Gastroesophageal sphincter (tissue), 4 donors: ENCODE measurements around the gene PTDSS2. TPM values are rescaled to one million over a fixed set of nuclear protein-coding genes. Genes with fewer than 3 reads are reported as not detected.

Experiments used
- ATAC-seq: fragments of 150-250 bp; one replicate; pipeline ENCODE4 v1.9.1; 2016; ENCODE audit warnings: mild to moderate bottlenecking, moderate library complexity
- H3K27ac ChIP-seq, 4 donors: fragments of 200-600 bp; sonication (generic) in 3 of 4; 1 replicate in 3 of 4; 2 replicates in 1 of 4; pipeline ENCODE4 v1.5.1; 2016 to 2019
- H3K27me3 ChIP-seq: fragments of 200-600 bp; sonication (generic); one replicate; pipeline ENCODE4 v1.5.1; 2019
- H3K36me3 ChIP-seq, 2 donors: fragments of 200-600 bp; sonication (generic); one replicate each; pipeline ENCODE4 v1.5.1; 2019; ENCODE audit warnings: control low read depth in 1 of 2
- H3K4me1 ChIP-seq, 3 donors: fragments of 200-600 bp; sonication (generic); 1 replicate in 2 of 3; 2 replicates in 1 of 3; pipeline ENCODE4 v1.5.1; 2016 to 2019; ENCODE audit warnings: control low read depth in 2 of 3
- H3K4me3 ChIP-seq, 2 donors: fragments of 200-600 bp; sonication (generic); one replicate each; pipeline ENCODE4 v1.5.1; 2019; ENCODE audit warnings: mild to moderate bottlenecking in 1 of 2, moderate library complexity in 1 of 2
- H3K9me3 ChIP-seq, 3 donors: fragments of 200-600 bp; sonication (generic); one replicate each; pipeline ENCODE4 v1.5.1; 2017 to 2019; ENCODE audit warnings: control low read depth in 2 of 3
- EP300 ChIP-seq: sonication (generic); formaldehyde crosslinking; IDR thresholded peaks from one replicate; pipeline ENCODE4 v1.6.1; 2017; ENCODE audit warnings: antibody characterized with exemption, mild to moderate bottlenecking
- POLR2A ChIP-seq, 2 donors: fragments of 450-650 bp; IDR thresholded peaks; one replicate each; pipeline ENCODE4 v1.6.1; 2017; ENCODE audit warnings: antibody characterized with exemption in 2 of 2, mild to moderate bottlenecking in 2 of 2, moderate library complexity in 1 of 2
- POLR2AphosphoS5 ChIP-seq: sonication (generic); formaldehyde crosslinking; IDR thresholded peaks from one replicate; pipeline ENCODE4 v1.6.1; 2017; ENCODE audit warnings: antibody characterized with exemption
- WGBS, 2 donors: methylation state at CpG; one replicate each; pipeline ENCODE4 v1.1.5; 2018; ENCODE audit warnings: low coverage in 1 of 2; 5-methylcytosine and 5-hydroxymethylcytosine counted together
- total RNA-seq, 4 donors: library from RNA; depleted of rRNA; stranded (reverse); fragments of >200 nt; gene quantifications; one replicate each; pipeline ENCODE4 v1.1.0, GENCODE V29; 2016
- TF ChIP-seq, protein P1 (sequence below), 4 experiments: fragments of 200-600 bp in 2 of 4; fragments of 450-650 bp in 2 of 4; sonication (generic) in 1 of 4; IDR thresholded peaks; one replicate each; pipeline ENCODE4 v1.5.1; 2017 to 2019; ENCODE audit warnings: antibody characterized with exemption in 4 of 4, mild to moderate bottlenecking in 2 of 4, moderate library complexity in 2 of 4

PTDSS2 gene
- total RNA-seq, 4 donors from 2014 or later = 23.4 to 55.9 (median 43.1) TPM

- H3K27me3 ChIP-seq = no peaks in the 10 kb centered on the region
- WGBS, 2 donors = 70 to 100% methylated on average over 1 to 8 of the region's 14 CpGs
- no peak overlapping the region for H3K4me3 ChIP-seq
- ATAC-seq = no peak
- H3K4me1 ChIP-seq = peaks cover 0 to 26% (median 9%) of the 10 kb centered on the region in 3 donors
- H3K36me3 ChIP-seq = peaks cover 0 to 50% of the 10 kb centered on the region in 2 donors
- H3K9me3 ChIP-seq = no peaks in the 10 kb centered on the region
- no peak overlapping the region for H3K27ac ChIP-seq
- no peak for TF ChIP-seq POLR2AphosphoS5
- no peak for TF ChIP-seq POLR2A (IDR thresholded peaks at IDR 0.05)
- TF ChIP-seq EP300 = no peak
- TF ChIP-seq, protein P1, sequence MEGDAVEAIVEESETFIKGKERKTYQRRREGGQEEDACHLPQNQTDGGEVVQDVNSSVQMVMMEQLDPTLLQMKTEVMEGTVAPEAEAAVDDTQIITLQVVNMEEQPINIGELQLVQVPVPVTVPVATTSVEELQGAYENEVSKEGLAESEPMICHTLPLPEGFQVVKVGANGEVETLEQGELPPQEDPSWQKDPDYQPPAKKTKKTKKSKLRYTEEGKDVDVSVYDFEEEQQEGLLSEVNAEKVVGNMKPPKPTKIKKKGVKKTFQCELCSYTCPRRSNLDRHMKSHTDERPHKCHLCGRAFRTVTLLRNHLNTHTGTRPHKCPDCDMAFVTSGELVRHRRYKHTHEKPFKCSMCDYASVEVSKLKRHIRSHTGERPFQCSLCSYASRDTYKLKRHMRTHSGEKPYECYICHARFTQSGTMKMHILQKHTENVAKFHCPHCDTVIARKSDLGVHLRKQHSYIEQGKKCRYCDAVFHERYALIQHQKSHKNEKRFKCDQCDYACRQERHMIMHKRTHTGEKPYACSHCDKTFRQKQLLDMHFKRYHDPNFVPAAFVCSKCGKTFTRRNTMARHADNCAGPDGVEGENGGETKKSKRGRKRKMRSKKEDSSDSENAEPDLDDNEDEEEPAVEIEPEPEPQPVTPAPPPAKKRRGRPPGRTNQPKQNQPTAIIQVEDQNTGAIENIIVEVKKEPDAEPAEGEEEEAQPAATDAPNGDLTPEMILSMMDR (IDR thresholded peaks at IDR 0.05) = no peak
These were observed 4.9 kb downstream of the PTDSS2 start for GRCh38 chr11:454801-455565.

GRCh38 chr11:455566-456147 lies 5.6 kb downstream of the PTDSS2 start:
- peaks cover 0 to 57% of the 10 kb centered on the region in 2 donors for H3K36me3 ChIP-seq
- H3K9me3 ChIP-seq = no peaks in the 10 kb centered on the region
- H3K27ac ChIP-seq = no peak overlapping the region
- ATAC-seq = no peak
- H3K4me3 ChIP-seq = no peak overlapping the region
- TF ChIP-seq, protein P1 (IDR thresholded peaks at IDR 0.05) = no peak
- TF ChIP-seq POLR2AphosphoS5 = no peak
- TF ChIP-seq POLR2A (IDR thresholded peaks at IDR 0.05) = no peak
- no peak for TF ChIP-seq EP300
- 83 to 93% methylated on average over 13 to 22 of the region's 23 CpGs for WGBS, 2 donors
- H3K27me3 ChIP-seq = no peaks in the 10 kb centered on the region
- H3K4me1 ChIP-seq = peaks cover 0 to 23% (median 9%) of the 10 kb centered on the region in 3 donors

- WGBS, 2 donors = 60% methylated on average over 1 of the region's 7 CpGs; no CpG with 5 or more reads in 1 of the 2 donors
- H3K9me3 ChIP-seq = no peaks in the 10 kb centered on the region
- no peak for TF ChIP-seq POLR2A (IDR thresholded peaks at IDR 0.05)
- no peak for TF ChIP-seq EP300
- no peak for TF ChIP-seq POLR2AphosphoS5
- TF ChIP-seq, protein P1 (IDR thresholded peaks at IDR 0.05) = no peak
- peaks cover 0 to 15% (median 4%) of the 10 kb centered on the region in 3 donors for H3K4me1 ChIP-seq
- no peak overlapping the region for H3K27ac ChIP-seq
- no peak for ATAC-seq
- no peak overlapping the region for H3K4me3 ChIP-seq
- H3K27me3 ChIP-seq = no peaks in the 10 kb centered on the region
- peaks cover 0 to 66% of the 10 kb centered on the region in 2 donors for H3K36me3 ChIP-seq
These were observed 6.5 kb downstream of the PTDSS2 start for GRCh38 chr11:456533-456932.

GRCh38 chr11:457111-457760 lies 7.2 kb downstream of the PTDSS2 start:
- no peaks in the 10 kb centered on the region for H3K27me3 ChIP-seq
- 75 to 83% methylated on average over 9 to 23 of the region's 23 CpGs for WGBS, 2 donors
- ATAC-seq = no peak
- H3K27ac ChIP-seq = no peak overlapping the region
- H3K9me3 ChIP-seq = no peaks in the 10 kb centered on the region
- H3K36me3 ChIP-seq = peaks cover 0 to 68% of the 10 kb centered on the region in 2 donors
- no peak overlapping the region for H3K4me3 ChIP-seq
- TF ChIP-seq POLR2A (IDR thresholded peaks at IDR 0.05) (no peak), POLR2AphosphoS5 (no peak), EP300 (no peak)
- TF ChIP-seq, protein P1 (IDR thresholded peaks at IDR 0.05) = no peak
- H3K4me1 ChIP-seq = peaks cover 0 to 8% (median 0%) of the 10 kb centered on the region in 3 donors
